HG03439 (cell line): ENCODE data around the gene ABHD2.
"Not testable (repeated sequence)": the region's sequence is repeated elsewhere in the genome, so short reads cannot be mapped to it uniquely, and the experiment has no call there.

Experiments used
- ATAC-seq: cut with Tn5 transposase; IDR thresholded peaks from one replicate; pipeline ENCODE4 v1.9.1; 2021; ENCODE audit warnings: mild to moderate bottlenecking, moderate library complexity; ENCODE audit not compliant: unreplicated experiment

Gene ABHD2

DNA sequence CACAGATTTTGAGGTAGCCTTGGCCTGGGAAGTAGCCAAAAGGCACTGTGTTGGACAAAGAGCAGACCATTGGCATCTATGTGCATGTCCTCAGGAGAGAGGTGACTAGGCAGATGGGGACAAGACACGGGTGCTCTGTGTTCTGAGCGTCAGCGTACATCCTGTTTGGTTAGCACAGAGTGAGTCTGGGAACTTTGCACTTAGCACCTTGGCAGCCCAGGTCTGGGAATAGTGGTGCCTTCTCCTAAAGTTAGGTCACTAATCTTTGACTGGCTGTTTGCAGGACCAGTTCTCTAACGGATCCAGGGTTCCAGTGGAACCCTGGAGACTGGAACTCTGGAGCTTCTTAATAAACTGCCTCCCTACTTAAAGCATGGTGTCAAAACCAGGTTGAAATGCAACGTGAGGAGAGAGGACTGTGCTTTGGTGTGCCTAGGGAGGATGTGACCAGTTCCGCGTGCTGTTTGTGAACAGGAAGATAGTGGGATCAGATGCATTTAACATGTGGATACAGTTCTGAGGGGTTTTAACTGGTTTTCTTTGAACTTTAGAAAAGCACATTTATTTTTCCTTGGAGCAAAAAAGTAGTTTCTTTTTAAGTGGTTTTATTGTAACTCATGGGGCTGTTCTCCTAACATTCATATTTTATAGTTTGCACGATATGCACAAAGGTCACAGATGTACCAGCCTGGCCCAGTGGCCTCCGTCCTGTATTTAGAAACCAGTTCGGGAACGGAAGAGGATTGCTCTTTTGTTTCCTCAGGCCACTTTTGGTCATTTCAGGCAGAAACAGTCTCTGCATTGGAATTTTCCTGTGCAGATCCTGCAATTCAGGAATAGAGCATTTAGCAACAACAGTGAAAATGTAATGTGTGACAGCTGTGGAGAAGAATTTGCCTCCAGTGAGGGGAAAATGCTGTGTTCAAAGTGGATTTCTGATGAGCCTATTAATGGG lies 48.8 kb downstream of the ABHD2 start:
- ATAC-seq, result no peak

DNA sequence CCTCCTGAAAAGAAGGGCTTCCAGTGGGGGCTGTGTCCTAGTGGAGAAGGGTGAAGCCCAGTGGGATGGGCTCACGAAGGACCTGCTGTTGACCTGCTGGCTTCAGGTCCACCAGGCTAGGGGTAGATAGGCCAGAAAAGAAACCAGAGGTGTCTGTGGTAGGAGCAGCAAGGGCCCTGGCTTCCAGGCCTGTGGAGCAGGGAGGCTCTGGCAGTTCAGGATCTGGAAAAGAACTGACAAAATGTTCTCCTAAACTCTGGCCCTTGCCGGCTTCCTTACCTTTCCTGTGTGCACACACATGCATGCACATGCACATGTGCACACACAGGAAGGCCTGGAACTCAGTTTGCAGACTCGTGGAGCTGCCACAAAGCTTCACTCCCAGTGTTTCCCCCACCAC lies 49.7 kb downstream of the ABHD2 start:
- ATAC-seq, result no peak

DNA sequence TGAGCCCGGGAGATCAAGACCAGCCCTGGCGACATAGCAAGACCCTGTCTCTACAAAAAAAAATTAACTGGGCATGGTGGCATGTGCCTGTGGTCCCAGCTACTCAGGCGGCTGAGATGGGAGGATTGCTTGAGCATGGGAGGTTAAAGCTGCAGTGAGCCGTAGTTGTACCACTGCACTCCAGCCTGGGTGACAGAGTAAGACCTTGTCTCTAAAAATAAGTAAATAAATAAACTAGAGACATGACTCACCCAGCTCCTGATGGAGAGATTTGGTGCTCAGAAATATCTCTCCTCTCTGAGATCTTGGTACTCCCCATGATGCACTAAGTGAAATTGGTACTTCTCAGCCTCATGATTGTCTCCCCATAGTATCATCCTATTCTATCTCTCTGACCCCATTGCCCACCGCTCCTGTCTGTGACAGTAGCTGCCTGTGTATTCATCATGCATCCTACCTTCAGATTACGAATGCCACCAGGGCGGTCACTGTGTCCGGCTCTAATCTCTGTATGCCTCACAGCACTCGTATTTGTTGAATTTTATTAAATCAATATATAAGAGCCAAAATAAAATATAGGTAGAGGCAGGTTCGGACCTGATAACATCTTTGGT lies 50.9 kb downstream of the ABHD2 start:
- no peak for ATAC-seq

DNA sequence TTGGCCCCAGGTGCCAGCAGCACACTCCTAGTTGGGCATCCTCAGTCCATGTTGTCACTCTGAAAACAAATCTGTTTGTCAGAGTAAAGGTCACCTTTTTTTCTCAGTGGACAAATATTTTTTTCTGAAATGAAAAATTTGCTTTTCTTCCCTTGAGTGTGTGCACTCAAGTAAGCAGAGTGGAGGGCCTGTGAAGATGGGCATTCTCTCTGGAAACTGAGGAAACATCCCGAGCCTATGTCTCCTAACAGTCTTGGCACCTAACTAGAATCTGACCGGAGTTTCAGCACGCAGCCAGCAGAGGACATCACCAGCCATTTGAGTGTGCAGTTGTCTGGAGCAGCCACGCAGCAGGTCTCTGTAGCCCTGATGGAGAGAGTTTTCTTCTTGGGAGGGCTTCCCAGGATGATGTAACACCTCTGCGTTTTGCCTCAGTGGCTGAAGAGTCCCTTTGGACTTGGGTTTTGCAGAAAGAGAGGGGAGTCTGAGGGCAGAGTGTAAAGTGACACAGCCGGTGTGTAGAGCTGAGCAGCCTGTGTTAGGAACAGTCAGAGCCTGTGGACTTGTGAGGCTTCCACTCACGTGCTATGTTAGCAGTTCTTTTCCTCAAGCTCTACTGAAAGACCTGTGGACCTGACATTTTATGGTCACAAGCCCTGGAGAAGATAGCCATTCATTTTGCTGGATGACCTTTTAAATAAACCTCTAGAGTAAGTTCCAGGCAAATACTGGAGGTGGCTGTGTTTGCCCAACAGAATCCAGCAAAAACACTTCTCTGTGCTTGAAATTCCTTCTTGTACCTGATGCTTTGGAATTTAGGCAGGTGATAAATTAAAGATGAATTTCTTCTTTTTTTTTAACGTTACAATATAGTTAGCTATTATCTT lies 51.6 kb downstream of the ABHD2 start:
- ATAC-seq, result no peak

GRCh38 chr15:89140595-89140994 lies 52.3 kb downstream of the ABHD2 start:
- ATAC-seq, result no peak

- ATAC-seq, result not testable (repeated sequence)
Observed at GRCh38 chr15:89141159-89141558, 52.9 kb downstream of the ABHD2 start.

- ATAC-seq, result no peak
Observed at GRCh38 chr15:89141885-89142284, 53.6 kb downstream of the ABHD2 start.

DNA sequence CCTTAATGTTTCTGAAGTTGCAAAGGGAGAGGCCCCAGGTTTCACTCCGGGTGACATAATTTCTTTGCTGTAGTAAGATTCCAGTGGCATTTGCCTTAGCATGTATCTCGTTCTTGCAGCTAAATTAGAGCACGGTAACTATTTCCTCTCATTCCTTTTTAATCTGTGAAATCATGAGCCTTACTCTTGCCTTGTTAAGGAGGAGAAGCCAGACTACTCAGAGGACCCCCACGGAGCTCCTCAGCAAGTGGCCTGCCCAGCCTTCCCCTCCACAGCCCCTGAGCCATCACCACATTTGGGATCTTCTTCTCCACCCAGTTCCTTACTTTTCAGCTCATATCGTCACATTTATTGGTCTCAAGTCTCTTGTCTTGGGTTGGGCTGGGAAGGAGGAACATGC lies 54.2 kb downstream of the ABHD2 start:
- no peak for ATAC-seq

DNA sequence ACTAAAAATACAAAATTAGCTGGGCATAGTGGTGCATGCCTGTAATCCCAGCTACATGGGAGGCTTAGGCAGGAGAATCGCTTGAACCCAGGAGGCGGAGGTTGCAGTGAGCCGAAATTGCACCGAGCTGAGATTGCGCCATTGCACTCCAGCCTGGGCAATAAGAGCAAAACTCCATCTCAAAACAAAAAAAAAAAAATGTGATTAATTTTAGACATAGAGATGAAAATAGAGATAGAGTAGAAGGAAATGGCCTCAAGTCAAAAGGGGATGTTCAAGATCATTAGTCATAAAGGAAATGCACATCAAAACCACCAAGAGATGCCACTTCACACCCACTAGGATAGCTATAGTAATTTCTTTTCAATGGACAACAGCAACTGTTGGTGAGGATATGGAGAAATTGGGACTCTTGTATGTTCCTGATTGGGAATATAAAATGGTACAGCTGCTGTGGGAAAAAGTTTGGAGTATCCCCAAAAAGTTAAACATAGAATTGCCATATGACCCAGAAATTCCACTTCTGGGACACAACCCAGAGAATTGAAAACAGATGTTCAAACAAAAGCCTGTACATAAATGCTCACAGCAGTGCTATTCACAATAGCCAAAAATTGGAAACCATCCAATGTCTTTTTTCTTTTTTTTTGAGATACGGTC lies 55.4 kb downstream of the ABHD2 start:
- ATAC-seq, result no peak

GRCh38 chr15:89144491-89144890 lies 56.2 kb downstream of the ABHD2 start:
- no peak for ATAC-seq

- ATAC-seq, result no peak
Observed at GRCh38 chr15:89146366-89146765, 58.1 kb downstream of the ABHD2 start.

DNA sequence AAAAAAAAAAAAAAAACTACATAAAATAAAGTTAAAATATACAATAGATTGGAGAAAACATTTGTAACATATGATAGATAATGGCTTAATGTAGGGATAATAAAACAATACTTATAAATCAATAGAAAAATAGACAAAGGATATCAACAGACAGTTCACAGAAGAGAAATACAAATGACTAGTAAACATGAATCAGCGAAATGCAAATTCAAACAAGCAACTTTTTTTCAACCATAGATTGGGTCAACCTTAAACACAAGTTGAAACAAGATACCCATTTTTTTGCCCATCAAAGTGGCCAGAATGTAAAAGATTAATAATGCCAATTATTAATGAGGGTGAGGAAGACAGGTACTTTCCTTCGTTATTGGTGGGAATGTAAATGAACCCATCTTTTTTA lies 59.9 kb downstream of the ABHD2 start:
- no peak for ATAC-seq

DNA sequence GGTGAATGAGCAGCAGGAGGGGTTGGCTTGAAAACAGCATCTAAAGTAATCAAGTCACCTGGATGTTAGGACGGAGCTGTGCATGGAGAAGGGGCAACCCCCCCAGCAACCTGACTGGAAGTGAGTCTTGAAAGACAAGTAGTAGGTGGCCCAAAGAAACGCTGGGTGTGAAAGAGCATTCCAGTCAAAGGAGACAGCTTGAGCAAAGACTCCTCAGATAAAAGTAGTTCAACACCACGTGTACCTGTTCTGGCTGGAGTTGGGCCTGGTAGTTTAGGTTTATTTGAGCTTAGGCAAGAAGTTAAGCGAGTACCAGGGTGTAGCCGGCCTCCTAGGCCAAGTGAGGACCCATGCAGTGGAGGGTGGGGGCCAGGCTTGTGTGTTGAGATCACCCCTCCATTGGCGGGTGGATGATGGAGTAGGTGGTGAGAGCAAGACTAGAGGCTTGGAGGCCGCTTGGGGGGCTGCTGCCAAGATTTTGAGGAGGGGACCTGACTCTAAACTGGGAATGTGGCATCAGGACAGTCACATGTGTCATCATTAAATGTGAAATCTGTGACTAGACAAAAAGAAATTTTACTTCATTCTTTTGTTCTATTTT lies 61.3 kb downstream of the ABHD2 start:
- ATAC-seq, result no peak

- no peak for ATAC-seq
Observed at GRCh38 chr15:89150287-89150686, 62.0 kb downstream of the ABHD2 start.

- ATAC-seq, result no peak
Observed at GRCh38 chr15:89150762-89151664, 62.8 kb downstream of the ABHD2 start.

- no peak for ATAC-seq
Observed at GRCh38 chr15:89155122-89155521, 66.9 kb downstream of the ABHD2 start.

DNA sequence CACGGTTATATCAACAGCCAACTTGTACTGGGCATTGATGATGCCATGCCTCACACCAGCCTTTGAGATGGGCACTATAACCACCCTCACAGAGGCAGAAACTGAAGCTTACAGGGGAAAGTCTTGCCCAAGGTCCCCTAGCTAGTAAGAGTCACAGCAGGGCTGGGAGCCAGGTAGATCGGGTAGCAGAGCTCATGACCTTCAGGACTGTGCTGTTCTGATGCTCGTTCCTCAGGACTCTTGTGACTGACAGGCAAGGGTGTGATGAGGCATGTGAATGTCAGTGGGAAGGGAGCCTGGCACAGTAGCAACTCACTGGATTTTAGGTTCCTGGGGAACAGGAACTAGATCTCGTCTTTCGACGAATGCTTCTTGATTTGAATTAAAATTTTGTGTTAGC lies 67.4 kb downstream of the ABHD2 start:
- ATAC-seq, result no peak

DNA sequence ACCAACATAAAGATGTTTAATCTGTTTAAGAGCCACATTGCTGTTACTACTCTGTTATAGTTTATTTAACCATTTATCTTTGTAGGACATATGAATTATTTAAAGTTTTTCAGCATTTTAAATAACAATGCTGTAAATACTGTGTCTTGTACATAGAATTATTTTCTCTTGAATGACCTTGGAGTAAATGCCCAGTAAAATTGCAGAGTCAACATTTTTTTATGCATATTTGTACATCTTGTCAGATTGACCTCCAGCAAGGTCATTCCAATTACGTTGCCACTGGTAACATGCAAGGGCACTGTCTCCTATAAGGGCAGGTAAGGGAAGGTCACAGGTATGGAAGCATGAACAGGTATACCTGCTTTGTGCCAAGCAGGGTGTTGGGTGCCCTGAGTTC lies 68.8 kb downstream of the ABHD2 start:
- ATAC-seq, result no peak

DNA sequence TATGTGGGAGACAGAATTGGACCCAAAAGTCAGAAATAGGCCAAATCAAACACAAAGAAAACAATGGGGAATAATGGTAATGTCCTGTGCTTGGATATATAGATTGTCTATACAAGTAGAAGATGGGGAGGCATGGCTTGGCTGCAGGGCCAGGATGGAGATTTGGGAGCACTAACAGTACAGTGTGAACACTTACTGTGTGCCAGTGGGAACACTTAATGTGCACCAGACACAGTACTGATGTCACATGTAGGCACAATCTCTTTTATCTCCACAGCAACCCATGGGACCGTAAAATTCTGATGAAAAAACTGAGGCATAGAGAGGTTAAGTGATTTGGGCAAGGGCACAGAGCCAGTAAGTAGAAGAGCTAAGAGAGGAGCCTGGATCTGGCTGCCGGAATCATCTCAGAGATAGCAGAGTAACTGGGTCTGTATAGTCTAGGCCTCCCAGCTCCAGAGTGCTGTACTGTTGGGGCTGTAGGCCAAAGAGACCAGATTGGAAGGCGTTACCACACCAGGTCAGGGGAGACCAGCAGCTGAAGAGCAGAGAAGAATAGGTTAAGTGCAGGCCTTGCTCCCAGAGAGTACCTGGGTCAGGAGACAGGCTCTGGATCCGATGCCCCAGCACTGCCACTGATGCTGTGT lies 69.8 kb downstream of the ABHD2 start:
- ATAC-seq, result no peak
